Upper lobe of left lung (tissue), 6 donors: ENCODE measurements around the gene PPP1R37. TPM values are rescaled to one million over a fixed set of nuclear protein-coding genes. Genes with fewer than 3 reads are reported as not detected.

ENCODE experiments used
- ATAC-seq, 2 donors: fragments of 200-7000 bp; cut with Tn5 transposase; one replicate each; pipeline ENCODE4 v1.9.1; 2022; ENCODE audit warnings: mild to moderate bottlenecking in 2 of 2, moderate library complexity in 2 of 2; ENCODE audit not compliant: low FRiP score in 2 of 2
- DNase-seq, 2 donors: peaks; one replicate each; pipeline ENCODE4 v3.0.0-alpha.2; 2019 to 2020
- H3K27ac ChIP-seq, 4 donors: fragments of 200-600 bp; sonication (generic); one replicate each; pipeline ENCODE4 v1.5.1; 2016 to 2019
- H3K27me3 ChIP-seq, 4 donors: fragments of 200-600 bp; sonication (generic); one replicate each; pipeline ENCODE4 v1.5.1; 2017 to 2019
- H3K36me3 ChIP-seq, 4 donors: fragments of 200-600 bp; sonication (generic); one replicate each; pipeline ENCODE4 v1.5.1; 2016 to 2019
- H3K4me1 ChIP-seq, 4 donors: fragments of 200-600 bp; sonication (generic); one replicate each; pipeline ENCODE4 v1.5.1; 2018 to 2019
- H3K4me3 ChIP-seq, 4 donors: fragments of 200-600 bp; sonication (generic); one replicate each; pipeline ENCODE4 v1.5.1; 2017 to 2019; ENCODE audit warnings: mild to moderate bottlenecking in 2 of 4, moderate library complexity in 1 of 4
- H3K9me3 ChIP-seq, 4 donors: fragments of 200-600 bp; sonication (generic); one replicate each; pipeline ENCODE4 v1.5.1; 2018 to 2019
- EP300 ChIP-seq, 4 donors: sonication (generic); formaldehyde crosslinking; IDR thresholded peaks; one replicate each; pipeline ENCODE4 v1.5.1; 2017; ENCODE audit warnings: antibody characterized with exemption in 4 of 4, control low read depth in 2 of 4
- POLR2A ChIP-seq, 4 donors: fragments of 450-650 bp; IDR thresholded peaks; one replicate each; pipeline ENCODE4 v1.5.1; 2016 to 2017; ENCODE audit warnings: antibody characterized with exemption in 4 of 4, mild to moderate bottlenecking in 2 of 4
- POLR2AphosphoS5 ChIP-seq, 2 donors: sonication (generic); formaldehyde crosslinking; IDR thresholded peaks; one replicate each; pipeline ENCODE4 v1.5.1; 2017; ENCODE audit warnings: antibody characterized with exemption in 2 of 2
- WGBS, 2 donors: methylation state at CpG; one replicate each; pipeline ENCODE4 v1.1.5; 2017 to 2018; 5-methylcytosine and 5-hydroxymethylcytosine counted together
- total RNA-seq, 6 donors: library from RNA; depleted of rRNA in 4 of 6; stranded (reverse); fragments of >200 nt in 4 of 6; gene quantifications; one replicate each; pipeline versions ENCODE4 v1.1.0 to v1.2.1, GENCODE V29; 2016 to 2021
- TF ChIP-seq, protein P1 (sequence below), 6 experiments: fragments of 450-650 bp in 4 of 6; fragments of 200-600 bp in 2 of 6; sonication (generic) in 2 of 6; IDR thresholded peaks; one replicate each; pipeline ENCODE4 v1.5.1; 2016 to 2019; ENCODE audit warnings: antibody characterized with exemption in 6 of 6
- donor health status: DM: no; HTN: no; CAD: no; lungs with moderate emphysema.
- donor health status: DM: no; HTN: yes; CAD: no; lungs with severe emphysema.

The PPP1R37 gene
- total RNA-seq, 6 donors from 2014 or later, result 30.0 to 64.6 (median 37.3) TPM

- no peak for ATAC-seq
- peak overlapping the region in 2 of 4 donors; percentile 27 to 44 for H3K27ac ChIP-seq
- no peaks in the 10 kb centered on the region for H3K9me3 ChIP-seq
- TF ChIP-seq POLR2A (IDR thresholded peaks at IDR 0.05), result no peak
- TF ChIP-seq EP300 (IDR thresholded peaks at IDR 0.05), result no peak
- TF ChIP-seq, protein P1, sequence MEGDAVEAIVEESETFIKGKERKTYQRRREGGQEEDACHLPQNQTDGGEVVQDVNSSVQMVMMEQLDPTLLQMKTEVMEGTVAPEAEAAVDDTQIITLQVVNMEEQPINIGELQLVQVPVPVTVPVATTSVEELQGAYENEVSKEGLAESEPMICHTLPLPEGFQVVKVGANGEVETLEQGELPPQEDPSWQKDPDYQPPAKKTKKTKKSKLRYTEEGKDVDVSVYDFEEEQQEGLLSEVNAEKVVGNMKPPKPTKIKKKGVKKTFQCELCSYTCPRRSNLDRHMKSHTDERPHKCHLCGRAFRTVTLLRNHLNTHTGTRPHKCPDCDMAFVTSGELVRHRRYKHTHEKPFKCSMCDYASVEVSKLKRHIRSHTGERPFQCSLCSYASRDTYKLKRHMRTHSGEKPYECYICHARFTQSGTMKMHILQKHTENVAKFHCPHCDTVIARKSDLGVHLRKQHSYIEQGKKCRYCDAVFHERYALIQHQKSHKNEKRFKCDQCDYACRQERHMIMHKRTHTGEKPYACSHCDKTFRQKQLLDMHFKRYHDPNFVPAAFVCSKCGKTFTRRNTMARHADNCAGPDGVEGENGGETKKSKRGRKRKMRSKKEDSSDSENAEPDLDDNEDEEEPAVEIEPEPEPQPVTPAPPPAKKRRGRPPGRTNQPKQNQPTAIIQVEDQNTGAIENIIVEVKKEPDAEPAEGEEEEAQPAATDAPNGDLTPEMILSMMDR (IDR thresholded peaks at IDR 0.05), result no peak
- no peak for TF ChIP-seq POLR2AphosphoS5 (IDR thresholded peaks at IDR 0.05)
- H3K4me1 ChIP-seq, result peaks cover 20 to 36% (median 25%) of the 10 kb centered on the region in 4 donors
- no peak for DNase-seq
- no peaks in the 10 kb centered on the region for H3K36me3 ChIP-seq
- no peak overlapping the region for H3K4me3 ChIP-seq
- WGBS, 2 donors, result 51 to 64% methylated on average over 4 of the region's 4 CpGs
- no peaks in the 10 kb centered on the region for H3K27me3 ChIP-seq
Measured at GRCh38 chr19:45172173-45172572, 79.2 kb downstream of the PPP1R37 start.

GRCh38 chr19:45172611-45173208 lies 79.7 kb downstream of the PPP1R37 start:
- TF ChIP-seq POLR2AphosphoS5 (IDR thresholded peaks at IDR 0.05), result no peak
- TF ChIP-seq EP300 (IDR thresholded peaks at IDR 0.05), result no peak
- TF ChIP-seq POLR2A (IDR thresholded peaks at IDR 0.05), result no peak
- TF ChIP-seq, protein P1 (IDR thresholded peaks at IDR 0.05), result no peak
- no peak overlapping the region for H3K4me3 ChIP-seq
- H3K9me3 ChIP-seq, result no peaks in the 10 kb centered on the region
- no peaks in the 10 kb centered on the region for H3K27me3 ChIP-seq
- H3K27ac ChIP-seq, result peak overlapping the region in 2 of 4 donors; percentile 27 to 44
- no peak for ATAC-seq
- H3K4me1 ChIP-seq, result peaks cover 25 to 36% (median 29%) of the 10 kb centered on the region in 4 donors
- H3K36me3 ChIP-seq, result no peaks in the 10 kb centered on the region
- WGBS, 2 donors, result 91 to 97% methylated on average over 13 to 14 of the region's 18 CpGs
- DNase-seq, result no peak

DNA sequence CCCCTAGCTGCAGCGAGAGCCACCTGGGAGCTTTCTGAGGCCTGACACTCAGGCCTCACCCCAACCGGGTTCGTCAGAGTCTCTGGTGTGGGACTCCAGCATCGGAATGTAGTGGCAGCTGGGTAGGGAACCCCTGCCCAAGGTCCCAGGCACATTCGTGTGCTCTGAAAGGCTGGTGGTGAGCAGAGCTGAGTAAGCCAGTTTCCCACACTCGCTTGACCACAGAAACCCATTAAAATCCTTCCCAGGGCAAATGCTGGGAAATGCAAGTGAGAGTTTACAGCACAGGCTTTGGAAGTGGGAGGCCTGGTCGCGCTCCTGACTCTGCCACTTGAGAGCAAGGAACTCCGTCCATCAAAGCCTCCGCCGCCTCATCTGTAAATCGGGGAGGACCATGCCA lies 80.8 kb downstream of the PPP1R37 start:
- WGBS, 2 donors, result 78 to 86% methylated on average over 11 to 12 of the region's 12 CpGs
- TF ChIP-seq POLR2AphosphoS5 (IDR thresholded peaks at IDR 0.05), result no peak
- TF ChIP-seq POLR2A (IDR thresholded peaks at IDR 0.05), result no peak
- TF ChIP-seq EP300 (IDR thresholded peaks at IDR 0.05), result no peak
- TF ChIP-seq, protein P1 (IDR thresholded peaks at IDR 0.05), result no peak
- no peaks in the 10 kb centered on the region for H3K9me3 ChIP-seq
- H3K4me1 ChIP-seq, result peaks cover 26 to 38% (median 28%) of the 10 kb centered on the region in 4 donors
- H3K36me3 ChIP-seq, result no peaks in the 10 kb centered on the region
- no peak overlapping the region for H3K27ac ChIP-seq
- ATAC-seq, result no peak
- no peak overlapping the region for H3K4me3 ChIP-seq
- DNase-seq, result no peak
- no peaks in the 10 kb centered on the region for H3K27me3 ChIP-seq

- 81 to 82% methylated on average over 10 of the region's 10 CpGs for WGBS, 2 donors
- Histone ChIP-seq H3K4me3 (no peak overlapping the region), H3K36me3 (no peaks in the 10 kb centered on the region), H3K9me3 (no peaks in the 10 kb centered on the region), H3K27ac (no peak overlapping the region), H3K27me3 (no peaks in the 10 kb centered on the region), H3K4me1 (peaks cover 34 to 46% (median 34%) of the 10 kb centered on the region in 4 donors)
- ATAC-seq (no peak), DNase-seq (no peak)
- TF ChIP-seq POLR2AphosphoS5 (IDR thresholded peaks at IDR 0.05), result no peak
Measured at GRCh38 chr19:45175515-45176345, 82.8 kb downstream of the PPP1R37 start.

DNA sequence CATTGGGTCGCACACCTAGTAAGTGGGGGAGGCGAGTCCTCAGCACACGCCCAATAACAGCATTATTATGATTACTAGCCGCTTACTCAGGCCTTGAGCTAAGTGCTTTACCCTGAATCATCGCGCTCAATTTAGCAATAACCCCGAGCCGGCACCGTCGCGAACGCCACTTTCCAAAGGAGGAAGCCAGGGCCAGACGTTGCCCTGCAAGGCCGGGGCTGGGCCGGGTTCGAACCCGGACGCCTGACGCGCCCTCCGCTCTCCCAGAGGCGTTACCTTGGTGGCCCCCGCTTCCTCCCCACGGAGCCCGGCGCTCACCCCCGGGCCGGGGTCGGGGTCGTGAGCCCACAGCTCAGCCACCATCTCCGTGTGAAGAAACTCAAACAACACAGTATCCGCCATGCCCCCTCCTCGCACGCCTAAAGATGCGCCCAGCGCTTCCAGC lies 84.9 kb downstream of the PPP1R37 start, which contains the start of gene TRAPPC6A:
TSS of gene TRAPPC6A (minus strand) at position 421 of the 445 bp plus-strand sequence. CDS start at position 402, 19 bp downstream.
- H3K36me3 ChIP-seq, result peaks cover 0 to 4% (median 2%) of the 10 kb centered on the region in 4 donors
- peak within 1 kb of the TSS; percentile 73 to 91 (median 82) for H3K4me3 ChIP-seq
- H3K27ac ChIP-seq, result peak within 1 kb of the TSS; percentile 94 to 95 (median 94)
- peak in 1 of 2 donors; percentile 51 for DNase-seq
- no peaks in the 10 kb centered on the region for H3K27me3 ChIP-seq
- peaks cover 28 to 40% (median 31%) of the 10 kb centered on the region in 4 donors for H3K4me1 ChIP-seq
- TF ChIP-seq, protein P1 (IDR thresholded peaks at IDR 0.05), result no peak
- TF ChIP-seq POLR2AphosphoS5 (IDR thresholded peaks at IDR 0.05) (peak; percentile 74 to 83), POLR2A (IDR thresholded peaks at IDR 0.05) (peak in 3 of 4 donors; percentile 67 to 89 (median 71)), EP300 (IDR thresholded peaks at IDR 0.05) (no peak)
- peak; percentile 1 to 23 for ATAC-seq
- WGBS, 2 donors, result 0% methylated on average over 19 to 34 of the region's 36 CpGs
- H3K9me3 ChIP-seq, result no peaks in the 10 kb centered on the region
